Right hindlimb (tissue), 1 donor: ENCODE results near the gene GFER.
"Not testable (repeated sequence)": the region's sequence is repeated elsewhere in the genome, so short reads cannot be mapped to it uniquely, and the experiment has no call there.

Experiments
- DNase-seq: peaks from one replicate; pipeline ENCODE4 v3.0.0-alpha.2; 2018

The GFER gene

DNA sequence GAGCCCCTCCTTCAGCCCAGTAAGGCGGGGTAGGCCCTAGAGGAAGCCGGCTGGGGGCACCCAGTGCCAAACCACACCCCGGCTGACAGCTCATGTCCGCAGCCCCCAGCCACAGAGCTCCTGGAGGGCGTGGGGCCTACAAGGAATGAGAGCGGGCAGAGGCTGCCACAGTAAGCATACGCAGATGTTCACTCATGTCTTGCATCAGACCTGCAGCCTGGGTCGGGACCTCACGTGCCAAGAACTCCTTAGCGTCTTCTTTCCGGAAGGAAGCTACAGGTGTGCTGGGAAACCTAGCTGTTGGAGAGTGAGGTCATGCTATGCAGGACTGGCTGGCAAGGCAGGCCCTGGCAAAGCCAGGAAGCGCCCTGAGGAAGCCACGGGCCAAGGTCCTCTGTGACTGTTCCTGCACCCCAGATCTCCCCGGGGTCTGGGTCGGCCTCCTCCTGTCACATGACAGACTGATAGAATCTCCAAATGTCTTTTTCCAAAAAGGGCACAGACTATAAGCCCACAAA is 24.1 kb downstream of the GFER start:
- no peak for DNase-seq

GRCh38 chr16:2008631-2009163 is 24.7 kb downstream of the GFER start:
- DNase-seq: no peak

DNA sequence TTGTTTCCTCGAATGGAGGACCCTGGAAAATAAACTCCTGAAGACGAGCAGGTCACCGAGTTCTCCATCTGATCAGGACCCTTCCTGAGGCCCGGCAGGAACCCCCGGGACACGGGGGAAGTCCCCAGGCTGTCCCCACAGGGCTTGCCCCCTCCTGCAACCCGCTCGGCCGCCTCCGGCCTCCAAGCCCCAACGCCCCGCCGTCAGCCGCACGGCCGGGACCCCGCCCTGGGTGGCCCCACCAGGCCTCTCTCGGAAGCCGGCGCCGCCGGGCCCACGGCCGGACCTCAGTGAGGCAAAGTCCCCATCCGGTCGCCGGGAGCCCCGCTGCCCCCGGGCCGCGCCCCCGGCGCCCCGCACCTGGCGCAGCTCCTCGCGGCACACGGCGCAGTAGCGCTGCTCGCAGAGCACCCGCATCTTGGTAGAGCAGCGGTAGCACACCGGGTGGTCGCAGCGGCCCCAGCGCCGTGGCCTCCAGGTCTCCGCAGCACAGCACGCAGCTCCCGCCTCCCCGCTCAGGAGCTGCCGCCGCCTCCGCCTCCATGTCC is 25.2 kb downstream of the GFER start:
- no peak for DNase-seq

DNA sequence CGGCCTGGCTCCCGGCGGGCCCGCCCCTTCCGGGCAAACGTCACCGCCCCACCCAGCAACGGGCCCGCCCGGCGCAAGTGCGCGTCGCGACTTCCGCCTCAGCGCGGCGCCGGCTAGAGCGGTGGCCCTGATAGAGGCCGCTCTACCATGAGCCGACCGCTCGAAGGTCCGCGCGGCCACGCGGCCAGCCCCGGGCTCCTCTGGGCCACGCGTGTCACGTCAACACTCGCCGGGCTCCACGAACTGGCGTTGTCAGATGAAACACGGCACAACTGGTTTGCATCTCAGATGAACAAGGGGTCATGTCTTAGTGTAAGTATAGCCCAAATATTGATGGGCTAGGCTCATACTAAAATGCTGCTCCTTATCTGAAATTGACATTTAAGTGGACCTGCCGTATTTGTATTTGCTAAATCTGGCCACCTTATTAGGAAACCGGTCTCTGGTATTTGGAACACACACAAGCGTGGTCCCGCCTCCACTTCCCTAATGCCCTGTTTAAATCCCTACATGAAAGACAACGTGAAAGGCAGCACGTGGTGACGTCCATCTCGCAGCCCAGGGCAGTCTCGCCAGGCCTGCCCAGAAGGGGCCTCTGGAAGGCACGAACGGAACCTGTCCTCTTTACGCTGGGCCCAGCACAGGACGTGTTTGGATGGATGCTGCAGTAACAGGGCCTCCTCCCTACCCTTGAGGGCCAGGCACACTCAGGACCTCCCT is 26.0 kb downstream of the GFER start, which contains the start of gene ZNF598:
TSS of gene ZNF598 (minus strand) at position 31 of the 720 bp plus-strand sequence.
- DNase-seq: peak; percentile 89

GRCh38 chr16:2011726-2012125 is 27.7 kb downstream of the GFER start:
- not testable (repeated sequence) for DNase-seq

GRCh38 chr16:2013527-2013926 is 29.5 kb downstream of the GFER start:
- DNase-seq: no peak

DNA sequence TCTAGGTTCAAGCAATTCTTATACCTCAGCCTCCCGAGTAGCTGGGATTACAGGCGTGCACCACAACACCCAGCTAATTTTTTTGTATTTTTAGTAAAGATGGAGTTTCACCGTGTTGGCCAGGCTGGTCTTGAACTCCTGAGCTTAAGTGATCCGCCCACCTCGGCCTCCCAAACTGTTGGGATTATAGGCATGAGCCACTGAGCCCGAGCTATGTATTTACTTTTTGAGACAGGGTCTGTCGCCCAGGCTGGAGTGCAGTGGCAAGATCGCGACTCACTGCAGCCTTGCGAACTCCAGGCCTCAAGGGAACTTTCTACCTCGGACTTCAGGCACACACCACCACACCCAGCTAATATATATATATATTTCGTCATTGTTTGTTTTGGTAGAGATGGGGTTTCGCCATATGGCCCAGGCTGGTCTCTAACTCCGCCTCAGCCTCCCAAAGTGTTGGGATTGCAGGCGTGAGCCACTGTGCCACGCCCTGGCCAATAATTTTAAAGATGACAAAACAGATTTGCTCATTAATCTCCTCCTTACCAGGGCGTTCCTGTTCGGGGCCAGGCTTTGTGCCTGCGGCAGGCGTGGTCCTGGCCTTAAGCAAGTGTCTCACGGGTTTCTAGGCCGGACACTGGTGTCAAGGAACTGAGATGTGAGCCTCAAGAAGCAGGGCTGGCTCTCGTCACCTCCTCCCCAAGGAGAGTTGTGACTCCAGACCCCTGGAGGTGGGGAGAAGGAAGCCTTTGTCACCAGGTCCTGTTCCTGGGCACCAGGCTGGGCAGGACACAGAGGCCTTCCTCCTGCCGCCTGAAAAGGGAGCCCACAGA is 31.3 kb downstream of the GFER start:
- no peak for DNase-seq

- DNase-seq: no peak
Measured at GRCh38 chr16:2015947-2016208, 31.9 kb downstream of the GFER start.

DNA sequence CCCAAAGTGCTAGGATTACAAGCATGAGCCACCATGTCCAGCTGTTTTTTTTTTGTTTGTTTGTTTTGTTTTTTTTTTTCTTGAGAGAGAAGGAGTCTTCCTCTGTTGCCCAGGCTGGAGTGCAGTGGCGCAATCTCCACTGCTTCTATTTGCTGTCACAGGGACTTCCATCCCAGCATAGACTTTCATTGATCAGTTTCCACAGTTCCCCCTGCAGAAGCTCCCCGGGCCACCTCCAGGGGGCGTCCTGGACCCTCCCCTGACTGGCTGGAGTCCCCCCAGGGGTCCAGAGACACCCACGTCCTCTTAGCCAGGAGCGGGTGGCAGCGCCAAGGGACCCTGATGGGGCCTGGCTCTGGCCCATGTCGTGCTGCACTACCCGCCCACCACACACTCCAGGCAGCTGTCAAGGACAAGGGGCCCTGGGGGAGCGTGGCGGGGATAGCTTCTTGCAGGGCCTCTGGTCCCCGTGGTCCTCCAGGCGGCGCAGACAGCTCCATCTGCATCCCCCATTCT is 32.5 kb downstream of the GFER start:
- no peak for DNase-seq

GRCh38 chr16:2019518-2019920 is 35.5 kb downstream of the GFER start, which contains the start of gene NPW:
NPW (plus strand) TSS chr16:2019785.
- peak; percentile 50 for DNase-seq

DNA sequence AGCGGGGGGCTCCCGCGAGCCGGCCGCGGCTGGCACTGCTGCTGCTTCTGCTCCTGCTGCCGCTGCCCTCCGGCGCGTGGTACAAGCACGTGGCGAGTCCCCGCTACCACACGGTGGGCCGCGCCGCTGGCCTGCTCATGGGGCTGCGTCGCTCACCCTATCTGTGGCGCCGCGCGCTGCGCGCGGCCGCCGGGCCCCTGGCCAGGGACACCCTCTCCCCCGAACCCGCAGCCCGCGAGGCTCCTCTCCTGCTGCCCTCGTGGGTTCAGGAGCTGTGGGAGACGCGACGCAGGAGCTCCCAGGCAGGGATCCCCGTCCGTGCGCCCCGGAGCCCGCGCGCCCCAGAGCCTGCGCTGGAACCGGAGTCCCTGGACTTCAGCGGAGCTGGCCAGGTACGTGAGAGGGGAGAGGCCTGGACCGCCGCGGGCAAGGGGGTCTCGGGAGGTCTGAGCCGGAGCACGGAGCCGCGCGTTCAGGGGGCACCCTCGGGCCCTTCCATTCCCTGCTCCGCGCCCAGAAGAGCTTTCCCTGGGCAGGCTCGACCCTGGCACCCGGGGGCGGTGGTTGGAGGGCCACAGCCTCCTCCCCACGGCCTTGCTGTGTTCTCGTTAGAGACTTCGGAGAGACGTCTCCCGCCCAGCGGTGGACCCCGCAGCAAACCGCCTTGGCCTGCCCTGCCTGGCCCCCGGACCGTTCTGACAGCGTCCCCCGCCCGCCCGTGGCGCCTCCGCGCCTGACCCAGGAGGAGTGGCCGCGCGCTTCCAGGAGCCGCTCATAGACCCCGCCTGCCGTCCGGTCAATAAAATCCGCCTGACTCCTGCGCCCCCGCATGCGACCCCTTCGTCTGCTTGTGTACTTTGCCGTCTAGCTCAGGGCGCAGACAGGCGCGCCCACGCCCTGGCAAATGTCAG is 36.2 kb downstream of the GFER start:
- no peak for DNase-seq

DNA sequence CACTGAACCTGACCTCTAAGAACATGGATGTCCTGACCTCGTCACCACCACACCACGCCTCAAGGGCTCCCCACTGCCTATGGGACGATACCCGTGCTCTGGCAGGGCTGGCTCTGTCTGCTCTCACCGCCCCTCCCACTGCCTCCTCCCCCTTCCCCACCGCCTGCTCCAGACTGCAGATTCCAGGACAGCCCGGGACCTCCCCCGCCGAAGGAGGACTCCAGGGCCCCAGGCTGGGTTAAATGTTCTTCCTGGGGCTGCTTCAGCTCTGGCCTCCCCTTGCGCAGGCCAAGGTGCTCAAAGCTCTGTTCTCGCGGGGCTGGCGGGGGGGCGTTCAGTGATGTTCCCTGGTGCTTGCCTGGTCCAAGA is 38.7 kb downstream of the GFER start:
- DNase-seq: no peak

- DNase-seq: peak; percentile 95
Measured at GRCh38 chr16:2023092-2024031, 39.4 kb downstream of the GFER start.

GRCh38 chr16:2024032-2024420 is 40.0 kb downstream of the GFER start:
- no peak for DNase-seq

DNA sequence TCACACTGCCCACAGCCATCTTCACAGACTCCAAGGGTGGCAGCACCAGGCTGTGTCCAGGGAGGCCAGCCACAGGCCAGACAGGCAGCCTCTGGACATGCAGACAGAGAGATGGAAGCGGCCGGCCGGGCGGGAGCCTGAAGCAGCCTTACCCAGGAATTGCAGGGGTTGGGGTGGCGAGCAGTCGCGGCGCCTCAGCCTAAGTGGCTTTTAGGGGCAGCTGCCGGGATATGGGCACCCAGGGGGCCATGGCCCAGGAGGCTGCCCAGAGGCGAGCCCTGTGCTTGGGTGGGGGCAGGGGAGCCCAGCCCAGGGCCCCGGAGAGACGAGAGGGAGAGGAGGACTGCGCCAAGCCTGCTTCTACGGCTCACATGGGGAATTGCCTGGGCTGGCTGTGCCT is 41.3 kb downstream of the GFER start:
- no peak for DNase-seq

DNA sequence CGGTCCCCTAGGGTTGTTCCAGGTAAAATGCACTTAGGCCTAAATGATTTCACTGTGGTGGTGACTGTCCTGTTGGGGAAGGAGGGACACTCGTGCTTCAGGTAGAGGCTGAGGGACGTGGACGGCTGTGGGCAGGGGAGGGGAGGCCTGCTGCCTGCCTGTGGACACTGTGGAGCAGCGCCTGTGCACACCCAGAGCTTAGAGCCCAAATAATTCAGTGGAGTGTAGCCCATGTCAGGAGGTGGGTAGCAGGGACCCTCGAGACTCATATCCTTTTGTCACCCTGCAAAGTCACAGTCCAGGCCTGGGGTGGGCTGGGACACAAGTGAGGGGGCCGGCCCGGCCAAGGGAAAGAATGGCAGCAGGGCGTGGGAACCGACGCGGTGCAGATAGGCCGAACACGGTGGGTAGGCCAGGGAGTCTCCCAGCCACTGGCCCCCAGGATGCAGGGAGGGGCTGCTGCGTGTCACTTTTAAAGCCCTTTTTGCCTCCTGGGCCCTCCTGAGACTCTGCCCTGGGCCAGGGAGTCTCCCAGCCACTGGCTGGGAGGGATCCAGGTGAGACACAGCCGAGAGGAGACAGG is 42.0 kb downstream of the GFER start:
- DNase-seq: no peak

- DNase-seq: peak; percentile 59
Measured at GRCh38 chr16:2026461-2027023, 42.5 kb downstream of the GFER start, which contains the start of gene NHERF2. NHERF2 (plus strand) TSS chr16:2026902; CDS start chr16:2027006, 104 bp downstream.

GRCh38 chr16:2027024-2028010 is 43.3 kb downstream of the GFER start:
- DNase-seq: peak; percentile 37

GRCh38 chr16:2028146-2028545 is 44.2 kb downstream of the GFER start:
- no peak for DNase-seq
